Pancreas (tissue), 10 donors: ENCODE results near the gene DNAL1. TPM values are rescaled to one million over a fixed set of nuclear protein-coding genes. Genes with fewer than 3 reads are reported as not detected.

ENCODE experiments used
- ATAC-seq, 4 donors: fragments of 200-7000 bp; cut with Tn5 transposase; one replicate each; pipeline versions ENCODE4 v1.8.0 to v1.9.1; 2020; ENCODE audit warnings: mild to moderate bottlenecking in 4 of 4, moderate library complexity in 4 of 4
- DNase-seq, 6 donors: peaks; one replicate each; pipeline ENCODE4 v3.0.0-alpha.2; 2020
- FAIRE-seq: peaks from 2 replicates; lab custom pipeline; 2012; peaks lifted over from hg19 to GRCh38; lab: Jason Lieb, UNC
- H3K27ac ChIP-seq, 4 donors: fragments of 200-600 bp; sonication (generic); 1 replicate in 3 of 4; 2 replicates in 1 of 4; pipeline versions ENCODE4 v1.5.0 to v1.8.0; 2020
- H3K27me3 ChIP-seq, 4 donors: fragments of 200-600 bp; one replicate each; pipeline ENCODE4 v1.8.0; 2021
- H3K36me3 ChIP-seq, 3 donors: fragments of 200-600 bp; sonication (generic) in 1 of 3; one replicate each; pipeline versions ENCODE4 v1.5.0 to v1.8.0; 2020 to 2021
- H3K4me1 ChIP-seq, 3 donors: fragments of 200-600 bp; one replicate each; pipeline ENCODE4 v1.8.0; 2021
- H3K4me3 ChIP-seq, 4 donors: fragments of 200-600 bp; sonication (generic) in 2 of 4; one replicate each; pipeline versions ENCODE4 v1.5.0 to v1.8.0; 2020 to 2021
- H3K9me3 ChIP-seq, 4 donors: fragments of 200-600 bp; one replicate each; pipeline ENCODE4 v1.8.0; 2021
- WGBS, 2 donors: extraction: QIAGEN DNeasy Blood & Tissue Kit; methylation state at CpG; one replicate each; pipeline ENCODE4 v1.1.7; 2013; 5-methylcytosine and 5-hydroxymethylcytosine counted together
- intact Hi-C, 3 donors: fragments of 100-400 bp; cut with DNase I; formaldehyde crosslinking; loops; one replicate each; pipeline versions ENCODE4 v1.11.1 to v1.14.2; 2022
- polyA plus RNA-seq, 2 donors: library from polyadenylated mRNA; stranded (reverse); fragments of 200-250 nt; gene quantifications; one replicate each; pipeline ENCODE4 v1.2.3, GENCODE V29; 2013
- total RNA-seq, 6 donors: library from RNA; stranded (reverse); fragmentation: NEBNext Ultra II Directional in 4 of 6; extraction: Animal tissue kit (Norgen Biotek cat#: 25700) in 4 of 6; gene quantifications; one replicate each; pipeline versions ENCODE4 v1.2.1 to v1.2.4, GENCODE V29; 2021 to 2023
- TF ChIP-seq, protein P1 (sequence below), 4 donors: fragments of 200-600 bp; sonication (generic) in 3 of 4; IDR thresholded peaks; one replicate each; pipeline versions ENCODE4 v1.5.0 to v1.8.0; 2021; ENCODE audit warnings: antibody characterized with exemption in 4 of 4
- donor health status: healthy with polysubstance abuse.
- donor health status: DM: no; HTN: no; CAD: no; lungs with moderate emphysema.
- donor health status: DM: no; HTN: no; CAD: no.
- donor health status: control.
- donor health status: control.
- donor health status: Bipolar disorder and iron deficiency.
- donor health status: DM: yes; HTN: yes; CAD: no.
- donor health status: DM: no; HTN: no; CAD: no.
- donor health status: DM: no; HTN: no; CAD: no.
- donor health status: DM: yes; HTN: yes; CAD: no.

DNAL1 gene
- total and polyA plus RNA-seq, 8 donors = 3.2 to 9.2 (median 5.2) TPM

DNA sequence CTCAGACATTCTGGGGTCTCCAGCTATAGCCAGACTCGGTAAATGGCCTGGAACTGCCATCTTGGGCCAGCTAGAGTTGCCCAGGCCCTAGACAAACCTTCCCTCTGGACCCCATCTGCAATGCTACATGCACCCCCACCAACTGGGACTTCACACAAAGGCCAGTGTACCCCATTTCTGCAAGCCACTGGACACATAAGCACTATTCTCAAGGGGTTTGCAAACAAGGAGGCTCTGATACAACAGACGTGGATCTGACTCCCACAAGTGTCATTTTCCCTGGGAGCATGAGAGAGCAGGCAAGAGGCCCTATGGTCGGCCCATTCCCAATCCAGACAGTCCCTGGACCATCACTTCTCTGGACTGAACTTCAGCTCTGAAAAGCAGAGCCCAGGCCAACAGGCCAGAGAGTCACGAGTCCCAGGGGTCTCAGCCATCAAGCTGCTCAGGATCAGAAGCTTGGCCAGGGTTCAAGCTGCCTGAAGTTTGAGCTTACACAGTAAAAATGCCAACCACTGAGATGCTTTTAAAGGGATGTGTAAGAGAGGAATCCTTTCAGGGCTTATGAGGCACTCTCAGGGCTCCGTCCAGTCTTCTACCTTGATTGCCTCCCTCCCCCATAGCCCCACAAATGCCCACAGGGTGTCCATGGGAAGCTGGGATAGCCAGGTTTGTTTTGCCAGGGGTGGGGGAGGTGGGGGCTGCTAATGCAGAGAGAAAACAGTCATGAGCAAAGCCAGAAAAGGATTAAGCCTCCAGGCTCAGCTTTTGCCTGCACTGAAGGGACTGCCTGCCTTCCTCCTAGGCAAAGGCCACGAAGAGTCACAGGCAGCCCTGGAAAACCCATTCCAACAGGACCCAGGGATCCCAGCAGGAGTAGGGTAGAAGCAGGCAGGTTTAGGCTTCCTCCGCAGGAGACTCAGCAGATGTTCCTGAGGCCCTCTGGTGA lies 101.1 kb downstream of the DNAL1 start:
- no peak for FAIRE-seq
- Histone ChIP-seq H3K27ac (peak overlapping the region in 1 of 4 donors; percentile 14), H3K36me3 (no peaks in the 10 kb centered on the region), H3K9me3 (no peaks in the 10 kb centered on the region), H3K4me1 (peaks cover 47 to 76% (median 60%) of the 10 kb centered on the region in 3 donors), H3K27me3 (no peaks in the 10 kb centered on the region), H3K4me3 (no peak overlapping the region)
- intact Hi-C loops = no loop called here
- WGBS, 2 donors = 72 to 81% methylated on average over 7 of the region's 7 CpGs
- no peak for ATAC-seq
- TF ChIP-seq, protein P1, sequence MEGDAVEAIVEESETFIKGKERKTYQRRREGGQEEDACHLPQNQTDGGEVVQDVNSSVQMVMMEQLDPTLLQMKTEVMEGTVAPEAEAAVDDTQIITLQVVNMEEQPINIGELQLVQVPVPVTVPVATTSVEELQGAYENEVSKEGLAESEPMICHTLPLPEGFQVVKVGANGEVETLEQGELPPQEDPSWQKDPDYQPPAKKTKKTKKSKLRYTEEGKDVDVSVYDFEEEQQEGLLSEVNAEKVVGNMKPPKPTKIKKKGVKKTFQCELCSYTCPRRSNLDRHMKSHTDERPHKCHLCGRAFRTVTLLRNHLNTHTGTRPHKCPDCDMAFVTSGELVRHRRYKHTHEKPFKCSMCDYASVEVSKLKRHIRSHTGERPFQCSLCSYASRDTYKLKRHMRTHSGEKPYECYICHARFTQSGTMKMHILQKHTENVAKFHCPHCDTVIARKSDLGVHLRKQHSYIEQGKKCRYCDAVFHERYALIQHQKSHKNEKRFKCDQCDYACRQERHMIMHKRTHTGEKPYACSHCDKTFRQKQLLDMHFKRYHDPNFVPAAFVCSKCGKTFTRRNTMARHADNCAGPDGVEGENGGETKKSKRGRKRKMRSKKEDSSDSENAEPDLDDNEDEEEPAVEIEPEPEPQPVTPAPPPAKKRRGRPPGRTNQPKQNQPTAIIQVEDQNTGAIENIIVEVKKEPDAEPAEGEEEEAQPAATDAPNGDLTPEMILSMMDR (IDR thresholded peaks at IDR 0.05) = no peak
- no peak for DNase-seq

DNA sequence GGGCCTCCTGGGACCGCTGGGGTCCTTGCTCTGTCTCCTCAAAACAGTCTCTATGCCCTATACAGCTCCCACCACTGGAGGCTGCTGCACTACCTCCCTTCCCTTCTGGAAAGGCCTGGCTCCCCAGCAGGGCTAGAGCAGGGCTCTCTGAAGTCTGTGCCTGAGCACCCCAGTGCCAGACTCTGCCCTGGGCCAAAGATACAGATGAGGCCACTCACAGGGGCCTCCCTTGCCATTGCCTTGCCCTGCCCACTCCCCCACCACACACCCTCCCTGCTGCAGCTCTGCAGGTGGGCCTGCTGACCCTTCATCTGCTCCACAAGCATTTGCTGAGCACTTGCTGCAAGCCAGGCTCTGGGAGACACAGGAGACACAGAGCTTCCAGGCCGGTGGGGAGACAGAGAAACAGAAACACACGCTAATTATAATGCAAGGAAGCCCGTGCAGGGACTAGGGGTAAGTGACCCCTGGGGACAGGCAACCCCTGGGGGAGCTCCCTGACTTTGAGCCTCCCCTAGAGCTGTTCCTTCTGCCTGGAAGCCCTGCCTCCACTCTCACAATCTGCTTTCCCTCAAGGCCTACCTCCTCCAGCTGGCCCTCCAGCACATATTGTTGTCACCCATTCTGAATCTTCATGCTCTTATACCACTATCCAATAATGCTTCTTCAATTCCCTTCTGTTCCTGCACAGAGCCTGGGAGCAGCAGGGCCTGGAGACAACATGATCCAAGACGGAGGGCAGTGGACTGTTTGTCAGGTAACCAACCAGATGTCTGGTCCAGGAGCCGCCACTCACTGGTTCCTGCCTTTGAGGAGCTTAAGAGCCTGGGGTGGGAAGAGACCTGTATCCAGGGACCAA lies 102.0 kb downstream of the DNAL1 start:
- H3K4me3 ChIP-seq = no peak overlapping the region
- DNase-seq (no peak), FAIRE-seq (no peak), ATAC-seq (no peak)
- 56 to 66% methylated on average over 6 of the region's 6 CpGs for WGBS, 2 donors
- H3K27me3 ChIP-seq = no peaks in the 10 kb centered on the region
- peaks cover 40 to 76% (median 53%) of the 10 kb centered on the region in 3 donors for H3K4me1 ChIP-seq
- intact Hi-C loops = no loop called here
- H3K27ac ChIP-seq = no peak overlapping the region
- TF ChIP-seq, protein P1 (IDR thresholded peaks at IDR 0.05) = no peak
- no peaks in the 10 kb centered on the region for H3K36me3 ChIP-seq
- no peaks in the 10 kb centered on the region for H3K9me3 ChIP-seq

- TF ChIP-seq, protein P1 (IDR thresholded peaks at IDR 0.05) = no peak
- FAIRE-seq = no peak
These were observed 102.8 kb downstream of the DNAL1 start for GRCh38 chr14:73747379-73748211.

GRCh38 chr14:73748858-73749357 lies 104.1 kb downstream of the DNAL1 start:
- Histone ChIP-seq H3K36me3 (no peaks in the 10 kb centered on the region), H3K4me1 (peaks cover 47 to 77% (median 53%) of the 10 kb centered on the region in 3 donors), H3K27ac (no peak overlapping the region), H3K4me3 (no peak overlapping the region), H3K9me3 (no peaks in the 10 kb centered on the region), H3K27me3 (no peaks in the 10 kb centered on the region)
- TF ChIP-seq, protein P1 (IDR thresholded peaks at IDR 0.05) = no peak
- FAIRE-seq (no peak), DNase-seq (no peak), ATAC-seq (no peak)
- intact Hi-C loops = no loop called here
- WGBS, 2 donors = 82 to 91% methylated on average over 6 of the region's 6 CpGs

More at GRCh38 chr14:73747379-73748211, 102.8 kb downstream of the DNAL1 start:
- DNase-seq = no peak
- 70 to 72% methylated on average over 9 of the region's 9 CpGs for WGBS, 2 donors
- Histone ChIP-seq H3K27ac (no peak overlapping the region), H3K27me3 (no peaks in the 10 kb centered on the region), H3K36me3 (no peaks in the 10 kb centered on the region), H3K4me1 (peaks cover 43 to 76% (median 53%) of the 10 kb centered on the region in 3 donors), H3K4me3 (no peak overlapping the region), H3K9me3 (no peaks in the 10 kb centered on the region)
- intact Hi-C loops = no loop called here
- ATAC-seq = no peak
